ENCODE measurements around the gene MRPL27.

MRPL27 gene

DNA sequence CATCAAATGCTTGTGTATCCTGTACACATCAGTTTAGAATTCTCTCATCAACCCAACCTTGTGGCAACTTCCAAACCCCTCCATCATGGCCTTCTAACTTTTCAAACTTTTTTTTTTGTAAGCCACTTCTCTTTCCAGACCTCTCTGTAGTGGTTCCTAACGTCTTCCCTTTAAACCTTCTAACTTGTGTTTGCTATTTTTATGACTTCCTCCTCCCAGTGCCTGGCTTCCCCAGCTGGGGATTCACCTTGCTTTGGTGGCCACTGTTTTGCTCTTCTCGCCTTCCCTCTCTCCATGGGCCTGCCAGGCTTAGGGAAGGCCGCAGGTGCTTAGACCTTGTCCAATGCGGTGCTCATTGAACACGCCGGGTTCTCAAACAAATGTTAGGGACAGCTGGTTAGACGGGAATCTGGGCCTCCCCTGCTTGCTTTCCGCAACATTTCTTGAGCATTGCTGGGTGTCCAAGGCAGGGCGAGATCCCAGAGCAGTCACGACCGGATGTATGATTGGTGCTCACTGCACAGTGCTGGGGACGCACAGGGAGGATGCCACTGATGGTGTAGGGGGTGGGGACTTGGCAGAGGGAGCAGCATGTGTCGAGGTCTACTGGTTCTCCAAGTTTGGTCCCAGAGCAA lies 28.1 kb downstream of the MRPL27 start:
- no peak for DNase-seq

DNA sequence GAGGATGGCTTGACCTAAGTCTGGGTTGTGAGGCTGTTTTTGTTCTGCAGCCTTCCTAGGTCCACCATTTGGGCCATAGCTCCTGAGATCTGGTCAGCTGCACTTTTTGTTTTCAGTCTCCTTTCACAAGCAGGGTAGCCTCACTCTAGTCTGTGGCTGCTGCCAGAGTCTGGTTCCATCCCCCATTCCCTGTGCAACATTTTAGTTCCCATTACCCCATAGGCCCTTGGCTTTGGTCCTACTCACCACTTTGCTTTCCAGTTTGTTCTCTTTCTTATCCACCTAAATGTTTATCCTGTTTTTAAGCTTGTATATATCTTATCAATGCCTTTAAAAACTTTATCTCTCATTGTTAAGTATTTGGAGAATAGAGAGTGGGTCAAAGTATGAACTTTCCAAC lies 33.6 kb downstream of the MRPL27 start:
- no peak for DNase-seq

DNA sequence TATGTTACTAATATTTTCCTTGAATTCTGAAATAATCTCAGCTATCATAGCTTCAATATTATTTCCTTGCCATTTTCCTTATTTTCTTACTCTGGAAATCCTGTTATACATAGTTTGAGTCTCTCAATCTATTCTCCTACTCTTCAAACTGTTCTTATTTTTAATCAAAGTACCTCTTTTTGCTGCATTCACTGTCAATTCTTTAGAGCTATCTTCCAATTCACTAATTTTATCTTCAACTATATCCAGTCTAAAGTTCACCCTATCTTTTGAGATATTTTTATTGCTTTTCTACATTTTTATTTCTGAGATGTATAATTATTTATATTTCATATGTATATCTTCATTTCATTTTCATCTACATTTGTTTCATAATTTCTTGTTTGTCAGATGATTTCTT lies 34.3 kb downstream of the MRPL27 start:
- no peak for DNase-seq

DNA sequence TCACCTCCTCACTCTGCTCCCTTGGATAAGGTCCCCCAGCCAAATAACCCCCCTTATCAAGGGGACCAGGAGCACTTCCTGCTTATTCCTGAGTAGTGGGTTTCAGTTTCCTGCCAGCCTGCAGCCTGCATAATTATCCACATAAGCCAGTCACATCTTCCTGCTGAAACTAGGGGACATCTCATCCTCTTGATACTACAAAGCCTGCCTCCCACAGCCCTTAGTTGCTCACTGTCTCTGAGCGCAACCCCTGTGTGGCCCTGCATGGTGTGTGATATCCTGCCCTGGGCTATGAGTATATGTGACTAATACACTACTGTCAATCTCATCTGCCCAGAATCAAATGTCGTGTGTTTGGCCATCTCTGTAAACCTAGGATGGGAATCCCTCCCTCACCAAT lies 35.0 kb downstream of the MRPL27 start:
- no peak for DNase-seq

DNA sequence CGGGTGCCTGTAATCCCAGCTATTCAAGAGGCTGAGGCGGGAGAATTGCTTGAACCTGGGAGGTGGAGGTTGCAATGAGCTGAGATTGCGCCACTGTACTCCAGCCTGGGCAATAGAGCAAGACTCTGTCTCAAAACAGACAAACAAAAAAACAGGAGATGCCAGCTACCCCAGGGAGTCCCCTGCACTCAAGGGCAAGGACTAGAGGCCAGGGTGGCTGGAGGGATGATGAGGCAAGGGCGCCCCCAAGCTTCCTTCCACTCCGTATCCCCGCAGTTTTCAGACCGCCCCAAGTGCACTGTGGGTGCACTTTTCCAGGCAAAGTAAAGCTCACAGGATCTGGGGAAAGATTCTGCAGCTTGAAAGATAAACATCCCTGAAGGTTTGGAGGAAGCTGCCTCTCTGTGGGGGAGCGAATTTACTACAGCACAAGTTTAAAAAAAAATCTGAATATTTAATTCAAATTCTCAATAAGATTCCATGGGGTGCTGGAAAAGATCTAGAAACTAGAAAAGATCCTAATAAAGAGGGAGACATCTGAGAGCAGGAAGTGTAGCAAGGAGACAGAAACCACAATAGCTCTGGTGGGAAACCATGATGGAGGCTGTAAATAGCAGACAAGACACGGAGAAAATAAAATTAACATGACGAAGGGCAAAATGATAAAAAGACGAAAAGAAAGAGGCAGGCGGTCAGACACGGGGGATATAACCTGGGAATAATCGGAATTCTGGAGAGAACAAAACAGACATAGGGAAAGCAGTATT lies 39.5 kb downstream of the MRPL27 start:
- peak; percentile 39 for DNase-seq

DNA sequence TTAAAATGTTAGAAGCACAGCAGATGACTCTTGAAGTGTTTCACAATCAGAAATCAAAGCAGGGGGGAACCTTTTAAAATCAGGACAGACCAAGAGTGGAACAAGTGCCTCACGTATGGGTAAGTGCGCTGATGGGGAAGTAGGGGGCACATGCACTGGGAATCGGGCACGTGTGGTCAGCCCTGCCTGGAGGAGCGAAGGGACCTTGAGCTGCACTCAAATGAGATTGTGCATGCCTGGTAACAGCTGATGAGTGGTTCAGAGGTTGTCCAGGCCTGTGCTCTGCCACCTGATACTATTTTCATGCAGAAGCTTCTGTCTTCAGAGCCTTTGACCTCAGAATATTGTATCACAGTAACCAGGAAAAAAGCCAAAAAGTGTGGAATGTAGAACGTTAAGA lies 40.8 kb downstream of the MRPL27 start:
- DNase-seq, result no peak

DNA sequence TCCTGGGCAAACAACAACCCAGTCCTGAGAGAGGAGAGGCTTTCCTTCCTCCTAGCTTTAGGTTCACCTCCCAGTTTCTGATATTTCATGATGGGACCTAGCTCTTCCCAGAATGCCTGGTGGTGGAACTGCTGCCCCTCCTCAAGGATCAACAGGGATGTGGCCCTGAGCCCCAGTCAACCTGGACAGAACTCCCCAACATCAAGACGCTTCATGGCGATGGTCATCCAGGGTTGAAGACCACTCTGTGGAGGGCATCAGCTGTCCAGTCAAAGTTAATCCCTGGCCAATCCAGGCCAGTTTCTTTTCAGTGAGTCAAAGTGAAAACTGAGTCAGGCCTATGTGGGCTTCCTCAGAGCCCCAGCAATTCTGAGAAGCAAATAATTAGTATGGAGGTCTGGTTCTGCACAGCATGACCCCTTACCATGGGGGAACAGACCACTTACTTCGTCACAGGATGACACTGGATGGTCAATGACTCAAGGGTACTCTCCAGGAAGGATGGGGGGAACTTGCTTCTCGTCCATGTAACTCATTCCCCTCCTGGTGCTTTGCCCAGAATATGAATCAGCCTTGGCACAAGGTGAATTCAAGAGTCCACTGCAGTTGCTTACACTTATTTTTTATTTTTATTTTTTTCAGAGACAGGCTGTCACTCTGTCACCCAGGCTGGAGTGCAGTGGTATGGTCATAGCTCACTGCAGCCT lies 41.7 kb downstream of the MRPL27 start:
- no peak for DNase-seq

DNA sequence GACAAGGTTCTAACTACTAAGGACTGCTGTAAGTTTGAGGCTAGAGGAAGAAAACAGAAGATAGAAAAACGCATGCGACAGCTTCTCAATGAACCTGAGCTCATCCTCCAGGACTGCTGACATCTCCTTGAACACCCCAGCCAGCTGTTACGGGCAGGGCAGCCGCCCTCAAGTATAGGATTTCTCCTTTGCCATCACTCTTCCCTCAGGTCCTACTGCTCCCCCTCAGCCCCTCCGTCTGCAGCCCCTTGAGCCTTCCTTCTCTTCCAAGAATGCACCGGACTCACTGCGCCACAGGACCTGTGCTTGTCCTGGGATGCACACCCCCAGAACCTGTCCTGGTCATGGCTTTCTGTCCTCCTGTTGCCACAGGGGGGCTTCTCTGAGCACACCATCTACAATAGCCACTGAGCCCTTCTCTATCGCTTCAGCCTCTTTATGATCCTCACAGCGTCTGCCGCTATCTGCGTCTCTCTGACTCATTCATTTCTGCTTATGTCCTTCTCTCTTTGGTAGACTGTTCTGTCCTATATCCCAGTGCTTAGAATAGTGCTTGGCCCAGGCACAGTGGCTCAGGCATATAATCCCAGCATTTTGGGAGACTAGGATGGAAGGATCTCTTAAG lies 42.7 kb downstream of the MRPL27 start:
- DNase-seq, result no peak

DNA sequence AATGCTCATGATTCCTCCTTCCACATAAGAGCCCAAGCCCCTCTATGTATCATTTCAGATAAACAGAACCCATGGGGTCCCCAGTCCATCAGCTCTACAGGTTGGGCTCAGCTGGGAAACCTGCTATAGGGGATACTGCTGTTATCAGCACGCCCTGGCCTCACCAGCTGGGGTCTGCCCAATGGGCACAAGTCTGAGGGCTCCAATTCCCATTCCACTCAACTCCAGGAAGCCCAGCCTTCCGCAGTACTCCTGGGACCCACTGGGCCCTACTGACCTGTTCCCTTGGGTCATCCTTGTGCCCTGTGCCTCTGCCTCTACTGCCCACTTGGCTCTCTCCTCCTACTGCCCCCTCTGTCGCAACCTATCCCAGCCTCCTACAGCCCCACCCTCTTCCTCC lies 43.3 kb downstream of the MRPL27 start:
- DNase-seq, result no peak

DNA sequence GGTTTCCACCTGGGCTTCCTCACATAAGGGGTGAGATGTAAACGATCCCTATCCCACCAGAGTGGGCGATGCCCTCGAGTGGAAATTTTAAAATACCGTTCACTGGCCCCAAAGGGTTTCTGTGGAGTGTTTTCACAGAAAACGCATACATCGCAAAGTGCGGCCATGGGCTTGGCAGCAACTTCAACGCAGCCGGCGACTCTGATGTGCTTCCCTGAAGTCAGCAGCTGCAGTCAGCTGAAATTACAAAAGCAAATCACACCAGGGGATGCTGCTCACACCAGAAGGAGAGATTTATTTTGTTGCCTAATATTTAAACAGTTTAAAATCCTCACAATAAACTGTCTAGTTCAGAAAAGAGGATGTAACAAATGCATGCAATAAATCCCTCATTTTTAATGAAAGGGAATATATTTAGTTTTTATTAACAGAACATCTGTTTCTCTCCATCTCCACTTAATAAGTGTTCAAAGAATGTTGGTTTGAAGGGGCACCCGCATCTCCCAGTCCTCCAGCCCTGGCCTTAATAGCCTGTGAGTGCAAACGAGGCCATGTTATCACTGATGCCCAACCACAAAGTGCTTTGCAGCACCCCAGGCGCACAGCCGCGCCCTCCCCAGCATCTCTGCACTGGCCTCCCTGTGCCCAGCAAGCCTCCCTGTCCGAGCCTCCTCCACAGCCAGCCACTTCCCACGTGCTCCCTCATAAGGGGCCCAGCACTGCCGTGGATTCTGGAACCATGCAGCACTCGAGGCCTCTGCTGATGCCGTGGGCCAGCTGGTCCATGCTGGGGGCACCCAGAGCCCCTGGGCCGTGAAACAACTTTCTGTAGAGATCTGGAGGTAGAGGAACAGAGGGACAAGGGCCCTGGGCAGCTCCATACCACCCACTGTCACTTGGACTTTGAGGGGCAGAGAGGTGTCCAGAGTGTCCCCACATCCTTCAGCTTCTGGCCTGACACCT lies 44.3 kb downstream of the MRPL27 start:
- DNase-seq, result peak; percentile 70

DNA sequence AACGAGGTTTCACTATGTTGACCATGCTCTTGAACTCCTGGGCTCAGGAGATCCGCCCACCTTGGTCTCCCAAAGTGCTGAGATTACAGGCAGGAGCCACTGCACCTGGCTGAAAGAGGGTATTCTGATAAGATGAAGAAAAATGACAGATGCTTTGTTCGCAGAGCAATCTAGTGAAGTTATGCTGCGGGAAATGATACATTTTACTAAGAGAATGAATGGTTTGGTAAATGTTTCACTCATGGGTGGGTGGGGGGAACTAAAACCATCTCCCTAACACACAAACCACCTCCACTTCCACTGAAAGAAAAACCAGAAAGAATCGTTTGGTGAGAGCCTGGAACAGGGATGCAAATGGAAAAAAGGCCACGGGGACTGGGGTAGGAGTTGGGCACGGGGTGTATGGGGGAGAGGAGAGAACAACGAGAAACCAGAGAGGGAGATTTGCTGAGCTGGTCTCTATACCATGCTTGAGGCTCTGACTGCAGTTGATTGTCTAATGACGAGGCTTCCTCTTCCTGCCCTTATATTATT lies 46.1 kb downstream of the MRPL27 start:
- DNase-seq, result no peak

DNA sequence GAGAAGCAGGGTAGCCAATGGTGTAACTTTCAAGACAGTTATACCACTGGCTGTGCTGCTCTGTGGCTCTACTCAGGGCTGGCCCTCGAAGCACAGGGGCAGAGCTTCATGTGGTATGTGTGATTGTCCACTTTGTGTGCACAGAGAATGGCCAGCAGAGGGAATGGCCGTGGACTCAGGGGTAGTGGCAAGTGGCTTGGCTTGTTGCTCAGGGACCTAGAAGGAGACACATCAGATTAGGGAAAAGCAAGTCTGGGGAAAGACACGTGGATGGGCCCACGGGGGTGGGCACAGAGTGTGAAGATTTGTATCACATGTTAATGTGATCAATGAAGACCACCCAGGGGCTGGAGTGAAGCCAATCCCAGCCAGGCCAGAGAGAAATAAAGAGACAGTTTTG lies 47.1 kb downstream of the MRPL27 start:
- DNase-seq, result no peak

DNA sequence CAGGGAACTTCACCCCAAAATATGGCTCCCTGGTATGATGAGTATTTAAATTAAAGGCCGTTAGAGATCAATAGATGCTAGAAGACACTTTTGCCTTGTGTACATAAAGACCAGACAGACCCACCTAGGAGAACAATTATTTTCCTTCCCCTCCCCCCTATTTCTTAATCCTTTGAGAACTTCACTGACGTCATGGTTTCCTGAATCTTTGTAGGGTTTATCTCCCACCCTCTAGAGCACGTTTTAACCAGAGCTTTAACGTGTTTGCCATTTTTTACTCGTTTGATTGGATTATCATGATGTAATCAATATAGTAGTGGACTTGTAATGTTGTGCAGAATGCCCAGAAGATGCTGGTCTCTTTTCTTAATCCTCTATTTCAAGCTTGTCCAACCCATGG lies 49.9 kb downstream of the MRPL27 start:
- DNase-seq, result no peak

DNA sequence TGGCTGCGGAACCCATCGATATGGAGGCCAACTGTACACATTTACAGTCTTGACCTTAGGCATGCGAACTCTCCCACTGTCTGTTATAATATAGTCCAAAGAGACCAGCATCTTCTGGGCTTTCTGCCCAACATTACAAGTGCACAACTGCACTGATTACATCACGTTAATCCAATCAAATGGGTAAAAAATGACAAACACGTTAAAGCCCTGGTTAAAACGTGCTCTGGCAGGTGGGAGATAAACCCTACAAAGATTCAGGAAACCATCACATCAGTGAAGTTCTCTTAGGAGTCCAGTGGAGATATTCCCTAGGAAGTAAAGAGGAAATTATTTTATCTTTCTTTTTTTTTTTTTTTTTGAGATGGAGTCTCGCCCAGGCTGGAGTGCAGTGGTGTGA lies 50.7 kb downstream of the MRPL27 start:
- no peak for DNase-seq

DNA sequence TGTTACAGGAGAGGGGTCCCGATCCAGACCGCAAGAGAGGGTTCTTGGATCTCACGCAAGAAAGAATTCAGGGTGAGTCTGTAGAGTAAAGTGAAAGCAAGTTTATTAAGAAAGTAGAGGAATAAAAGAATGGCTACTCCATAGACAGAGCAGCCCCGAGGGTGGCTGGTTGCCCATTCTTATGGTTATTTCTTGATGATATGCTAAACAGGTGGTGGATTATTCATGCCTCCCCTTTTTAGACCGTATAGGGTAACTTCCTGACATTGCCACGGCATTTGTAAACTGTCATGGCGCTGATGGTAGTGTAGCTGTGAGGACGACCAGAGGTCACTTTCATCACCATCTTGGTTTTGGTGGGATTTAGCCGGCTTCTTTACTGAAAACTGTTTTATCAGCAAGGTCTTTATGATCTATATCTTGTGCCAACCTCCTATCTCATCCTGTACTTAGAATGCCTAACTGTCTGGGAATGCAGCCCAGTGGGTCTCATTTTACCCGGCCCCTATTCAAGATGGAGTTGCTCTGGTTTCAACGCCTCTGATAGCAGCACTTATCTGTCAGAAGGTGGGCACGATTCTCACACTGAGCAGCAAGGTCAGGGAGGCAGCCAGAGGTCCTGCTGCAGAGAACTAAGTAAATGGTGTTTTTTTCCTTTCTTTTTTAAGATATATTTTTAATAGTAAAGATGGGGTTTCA lies 53.5 kb downstream of the MRPL27 start:
- no peak for DNase-seq

DNA sequence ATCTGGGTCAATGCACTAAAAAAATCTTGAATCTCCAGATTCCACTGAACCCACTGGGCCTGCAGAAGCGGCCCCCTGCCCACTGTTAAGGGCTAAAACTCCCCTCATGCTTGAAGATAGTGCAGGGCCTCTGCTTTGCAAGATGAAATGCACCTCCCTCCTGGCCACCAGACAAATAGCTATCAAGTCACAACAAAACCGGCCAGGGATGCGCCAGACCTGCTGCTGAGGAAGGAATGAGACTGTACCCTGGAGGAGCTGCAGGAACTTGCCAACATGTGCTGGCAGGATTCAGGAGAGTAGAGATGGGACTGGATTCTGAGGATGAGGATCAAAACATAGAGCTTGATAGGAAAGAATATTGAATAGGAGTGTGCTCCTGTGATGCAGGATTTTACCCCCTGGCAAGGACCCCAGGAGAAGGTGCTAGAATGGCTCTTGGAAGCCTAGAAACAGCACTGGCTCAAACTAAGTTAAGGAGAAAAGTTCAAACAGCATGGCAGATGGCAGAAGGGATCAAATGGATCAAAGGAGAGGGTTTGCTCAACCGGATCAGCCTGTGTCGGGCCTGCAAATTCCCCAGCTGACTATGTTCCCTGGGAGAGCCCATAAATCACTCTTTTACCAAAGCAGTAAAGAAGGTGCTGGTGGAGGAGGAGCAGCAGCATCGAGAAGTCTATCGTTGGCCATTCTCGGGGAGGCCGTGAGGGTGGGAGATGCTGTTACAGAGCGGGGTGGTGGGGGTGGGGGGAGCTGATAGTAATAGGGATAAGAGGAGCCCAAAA lies 54.3 kb downstream of the MRPL27 start:
- peak; percentile 80 for DNase-seq

Measured in NCI-H69 (cell line).